Rectal smooth muscle tissue (tissue), 1 donor: Measurements from ENCODE around the gene TTC34.

Experiments
- H3K27ac ChIP-seq: one replicate; pipeline ENCODE4 v1.7.0; 2013; ENCODE audit warnings: low read depth, low read length, inconsistent platforms
- H3K27me3 ChIP-seq: one replicate; pipeline ENCODE4 v1.7.0; 2013; ENCODE audit warnings: low read length; ENCODE audit not compliant: control insufficient read depth, insufficient read depth
- H3K36me3 ChIP-seq: one replicate; pipeline ENCODE4 v1.7.0; 2013; ENCODE audit warnings: low read length; ENCODE audit not compliant: control insufficient read depth, insufficient read depth
- H3K4me1 ChIP-seq: one replicate; pipeline ENCODE4 v1.7.0; 2013; ENCODE audit warnings: low read length; ENCODE audit not compliant: control insufficient read depth, insufficient read depth
- H3K4me3 ChIP-seq: one replicate; pipeline ENCODE4 v1.7.0; 2013; ENCODE audit warnings: low read length
- H3K9ac ChIP-seq: one replicate; pipeline ENCODE4 v1.7.0; 2013; ENCODE audit warnings: low read length

Gene TTC34

GRCh38 chr1:2796890-2797740 lies 4.4 kb downstream of the TTC34 start:
- H3K4me1 ChIP-seq, result no peaks in the 10 kb centered on the region
- H3K27me3 ChIP-seq, result no peaks in the 10 kb centered on the region
- H3K36me3 ChIP-seq, result no peaks in the 10 kb centered on the region
- no peak overlapping the region for H3K27ac ChIP-seq
- no peak overlapping the region for H3K9ac ChIP-seq
- H3K4me3 ChIP-seq, result no peak overlapping the region

GRCh38 chr1:2795926-2796325 lies 5.6 kb downstream of the TTC34 start:
- Histone ChIP-seq H3K4me3 (no peak overlapping the region), H3K27me3 (no peaks in the 10 kb centered on the region), H3K36me3 (no peaks in the 10 kb centered on the region), H3K27ac (no peak overlapping the region), H3K9ac (no peak overlapping the region), H3K4me1 (no peaks in the 10 kb centered on the region)

GRCh38 chr1:2791027-2791760 lies 10.3 kb downstream of the TTC34 start:
- Histone ChIP-seq H3K9ac (no peak overlapping the region), H3K27me3 (peaks cover 3% of the 10 kb centered on the region), H3K4me1 (no peaks in the 10 kb centered on the region), H3K36me3 (no peaks in the 10 kb centered on the region), H3K27ac (no peak overlapping the region), H3K4me3 (no peak overlapping the region)

- Histone ChIP-seq H3K27me3 (peaks cover 3% of the 10 kb centered on the region), H3K4me1 (no peaks in the 10 kb centered on the region), H3K9ac (no peak overlapping the region), H3K27ac (no peak overlapping the region), H3K4me3 (no peak overlapping the region), H3K36me3 (no peaks in the 10 kb centered on the region)
Observed at GRCh38 chr1:2789986-2790581, 11.4 kb downstream of the TTC34 start.

- no peak overlapping the region for H3K27ac ChIP-seq
- H3K4me3 ChIP-seq, result no peak overlapping the region
- H3K9ac ChIP-seq, result no peak overlapping the region
- no peaks in the 10 kb centered on the region for H3K4me1 ChIP-seq
- peaks cover 3% of the 10 kb centered on the region for H3K27me3 ChIP-seq
- no peaks in the 10 kb centered on the region for H3K36me3 ChIP-seq
Observed at GRCh38 chr1:2789164-2789985, 12.1 kb downstream of the TTC34 start.

- no peak overlapping the region for H3K9ac ChIP-seq
- no peak overlapping the region for H3K27ac ChIP-seq
- no peak overlapping the region for H3K4me3 ChIP-seq
- H3K27me3 ChIP-seq, result peaks cover 3% of the 10 kb centered on the region
- H3K36me3 ChIP-seq, result no peaks in the 10 kb centered on the region
- H3K4me1 ChIP-seq, result no peaks in the 10 kb centered on the region
Observed at GRCh38 chr1:2788506-2789163, 12.9 kb downstream of the TTC34 start.

- Histone ChIP-seq H3K36me3 (no peaks in the 10 kb centered on the region), H3K27ac (no peak overlapping the region), H3K4me1 (no peaks in the 10 kb centered on the region), H3K27me3 (peaks cover 3% of the 10 kb centered on the region), H3K9ac (no peak overlapping the region), H3K4me3 (no peak overlapping the region)
Observed at GRCh38 chr1:2787163-2787911, 14.2 kb downstream of the TTC34 start.

GRCh38 chr1:2786329-2787162 lies 14.9 kb downstream of the TTC34 start:
- Histone ChIP-seq H3K36me3 (no peaks in the 10 kb centered on the region), H3K27ac (no peak overlapping the region), H3K27me3 (peaks cover 3% of the 10 kb centered on the region), H3K9ac (no peak overlapping the region), H3K4me3 (no peak overlapping the region), H3K4me1 (no peaks in the 10 kb centered on the region)

- Histone ChIP-seq H3K27ac (no peak overlapping the region), H3K36me3 (no peaks in the 10 kb centered on the region), H3K4me1 (no peaks in the 10 kb centered on the region), H3K27me3 (peaks cover 3% of the 10 kb centered on the region), H3K9ac (no peak overlapping the region), H3K4me3 (no peak overlapping the region)
Observed at GRCh38 chr1:2785631-2786328, 15.7 kb downstream of the TTC34 start.

GRCh38 chr1:2784854-2785630 lies 16.5 kb downstream of the TTC34 start:
- H3K27me3 ChIP-seq, result peaks cover 3% of the 10 kb centered on the region
- H3K9ac ChIP-seq, result no peak overlapping the region
- no peaks in the 10 kb centered on the region for H3K4me1 ChIP-seq
- H3K36me3 ChIP-seq, result no peaks in the 10 kb centered on the region
- H3K4me3 ChIP-seq, result no peak overlapping the region
- no peak overlapping the region for H3K27ac ChIP-seq
